ENCODE results near the gene ZNF423.

GRCh38 chr16:49684696-49685095, 171.2 kb downstream of the ZNF423 start:
- TF ChIP-seq TCF7L2 (IDR thresholded peaks at IDR 0.05; ENCODE audit: low read depth, low read length) (no peak), POLR2AphosphoS5 (IDR thresholded peaks at IDR 0.05; ENCODE audit: low read depth, low read length) (no peak), CTCF (IDR thresholded peaks at IDR 0.05) (no peak)
